Measurements from ENCODE around the gene CLDN3. TPM values are rescaled to one million over a fixed set of nuclear protein-coding genes. Genes with fewer than 3 reads are reported as not detected.

Gene CLDN3
- total and polyA plus RNA-seq, 9 of the 15 experiments (the other 6 are each of a cell fraction or from before 2014, with no cell fraction given): 0.29 TPM; not detected in 8

DNA sequence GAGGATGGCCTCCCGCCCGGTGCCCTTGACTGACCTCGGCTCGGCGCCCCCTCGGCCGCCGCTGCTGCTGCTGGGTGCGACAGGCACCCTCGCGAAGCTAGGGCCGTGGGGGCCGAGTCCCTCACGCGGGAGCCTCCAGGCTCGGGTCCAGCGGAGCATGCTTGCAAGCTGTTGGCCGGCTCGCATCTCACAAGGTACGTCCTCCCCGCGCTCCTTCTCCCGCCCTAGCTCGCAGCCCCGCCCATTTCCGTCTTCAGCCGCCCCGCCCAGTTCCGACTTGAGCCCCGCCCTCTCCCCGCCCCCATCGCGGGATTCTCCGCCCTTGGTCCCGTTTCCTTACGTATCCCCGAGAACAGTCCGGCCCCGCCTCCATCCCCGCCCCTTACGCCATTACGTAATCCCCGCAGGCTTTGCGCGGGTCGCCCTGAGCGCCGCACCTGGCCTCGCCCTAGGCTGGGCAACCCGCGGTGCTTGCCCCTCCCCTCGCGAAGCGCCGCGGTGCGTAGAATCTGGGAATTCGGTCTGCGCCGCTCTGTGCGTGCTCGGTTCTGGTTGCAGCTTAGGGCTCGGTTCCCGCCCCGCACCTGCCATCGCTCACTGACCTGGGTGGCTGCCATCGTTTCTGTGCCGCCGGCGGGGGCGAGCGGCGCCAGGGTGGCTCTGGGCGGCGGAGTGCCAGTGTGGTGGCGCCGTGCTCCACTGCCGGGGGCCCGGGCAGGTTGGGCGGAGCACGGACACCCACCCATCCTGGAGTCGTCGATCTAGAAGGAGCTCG is 31.3 kb downstream of the CLDN3 start, which contains the start of gene ABHD11 (continued):
- TF ChIP-seq, protein P1, sequence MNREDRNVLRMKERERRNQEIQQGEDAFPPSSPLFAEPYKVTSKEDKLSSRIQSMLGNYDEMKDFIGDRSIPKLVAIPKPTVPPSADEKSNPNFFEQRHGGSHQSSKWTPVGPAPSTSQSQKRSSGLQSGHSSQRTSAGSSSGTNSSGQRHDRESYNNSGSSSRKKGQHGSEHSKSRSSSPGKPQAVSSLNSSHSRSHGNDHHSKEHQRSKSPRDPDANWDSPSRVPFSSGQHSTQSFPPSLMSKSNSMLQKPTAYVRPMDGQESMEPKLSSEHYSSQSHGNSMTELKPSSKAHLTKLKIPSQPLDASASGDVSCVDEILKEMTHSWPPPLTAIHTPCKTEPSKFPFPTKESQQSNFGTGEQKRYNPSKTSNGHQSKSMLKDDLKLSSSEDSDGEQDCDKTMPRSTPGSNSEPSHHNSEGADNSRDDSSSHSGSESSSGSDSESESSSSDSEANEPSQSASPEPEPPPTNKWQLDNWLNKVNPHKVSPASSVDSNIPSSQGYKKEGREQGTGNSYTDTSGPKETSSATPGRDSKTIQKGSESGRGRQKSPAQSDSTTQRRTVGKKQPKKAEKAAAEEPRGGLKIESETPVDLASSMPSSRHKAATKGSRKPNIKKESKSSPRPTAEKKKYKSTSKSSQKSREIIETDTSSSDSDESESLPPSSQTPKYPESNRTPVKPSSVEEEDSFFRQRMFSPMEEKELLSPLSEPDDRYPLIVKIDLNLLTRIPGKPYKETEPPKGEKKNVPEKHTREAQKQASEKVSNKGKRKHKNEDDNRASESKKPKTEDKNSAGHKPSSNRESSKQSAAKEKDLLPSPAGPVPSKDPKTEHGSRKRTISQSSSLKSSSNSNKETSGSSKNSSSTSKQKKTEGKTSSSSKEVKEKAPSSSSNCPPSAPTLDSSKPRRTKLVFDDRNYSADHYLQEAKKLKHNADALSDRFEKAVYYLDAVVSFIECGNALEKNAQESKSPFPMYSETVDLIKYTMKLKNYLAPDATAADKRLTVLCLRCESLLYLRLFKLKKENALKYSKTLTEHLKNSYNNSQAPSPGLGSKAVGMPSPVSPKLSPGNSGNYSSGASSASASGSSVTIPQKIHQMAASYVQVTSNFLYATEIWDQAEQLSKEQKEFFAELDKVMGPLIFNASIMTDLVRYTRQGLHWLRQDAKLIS (CRISPR knock-in tag; IDR thresholded peaks at IDR 0.05): peak; percentile 93
- TF ChIP-seq CEBPB (tag; IDR thresholded peaks at IDR 0.05) (peak; percentile 98), HDAC3 (IDR thresholded peaks at IDR 0.05; ENCODE audit: borderline replicate concordance, partially characterized antibody) (no peak), ZNF143 (CRISPR knock-in tag; IDR thresholded peaks at IDR 0.05) (no peak), HES1 (IDR thresholded peaks at IDR 0.05; ENCODE audit: low read depth) (no peak), DNMT1 (IDR thresholded peaks at IDR 0.05) (no peak), EGR1 (conservative IDR thresholded peaks at IDR 0.05) (peak; percentile 71), ZNF707 (CRISPR knock-in tag; conservative IDR thresholded peaks at IDR 0.05) (0 out of 2 replicates have a peak, but pooled peaks have one; percentile 8), CC2D1A (IDR thresholded peaks at IDR 0.05) (no peak), PCBP1 (IDR thresholded peaks at IDR 0.05; ENCODE audit: low read depth, low read length, poor library complexity, severe bottlenecking) (peak; percentile 28), LEF1 (IDR thresholded peaks at IDR 0.05) (no peak), ARHGAP35 (IDR thresholded peaks at IDR 0.05; ENCODE audit: partially characterized antibody) (no peak), HNRNPUL1 (IDR thresholded peaks at IDR 0.05; ENCODE audit: low read length) (no peak), CEBPZ (IDR thresholded peaks at IDR 0.05; ENCODE audit: borderline replicate concordance, low read depth, low read length) (no peak), CREM (IDR thresholded peaks at IDR 0.05; ENCODE audit: low read depth) (peak; percentile 85)
- TF ChIP-seq, protein P2, sequence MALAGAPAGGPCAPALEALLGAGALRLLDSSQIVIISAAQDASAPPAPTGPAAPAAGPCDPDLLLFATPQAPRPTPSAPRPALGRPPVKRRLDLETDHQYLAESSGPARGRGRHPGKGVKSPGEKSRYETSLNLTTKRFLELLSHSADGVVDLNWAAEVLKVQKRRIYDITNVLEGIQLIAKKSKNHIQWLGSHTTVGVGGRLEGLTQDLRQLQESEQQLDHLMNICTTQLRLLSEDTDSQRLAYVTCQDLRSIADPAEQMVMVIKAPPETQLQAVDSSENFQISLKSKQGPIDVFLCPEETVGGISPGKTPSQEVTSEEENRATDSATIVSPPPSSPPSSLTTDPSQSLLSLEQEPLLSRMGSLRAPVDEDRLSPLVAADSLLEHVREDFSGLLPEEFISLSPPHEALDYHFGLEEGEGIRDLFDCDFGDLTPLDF (CRISPR knock-in tag; IDR thresholded peaks at IDR 0.05): peak; percentile 90
- TF ChIP-seq, protein P3, sequence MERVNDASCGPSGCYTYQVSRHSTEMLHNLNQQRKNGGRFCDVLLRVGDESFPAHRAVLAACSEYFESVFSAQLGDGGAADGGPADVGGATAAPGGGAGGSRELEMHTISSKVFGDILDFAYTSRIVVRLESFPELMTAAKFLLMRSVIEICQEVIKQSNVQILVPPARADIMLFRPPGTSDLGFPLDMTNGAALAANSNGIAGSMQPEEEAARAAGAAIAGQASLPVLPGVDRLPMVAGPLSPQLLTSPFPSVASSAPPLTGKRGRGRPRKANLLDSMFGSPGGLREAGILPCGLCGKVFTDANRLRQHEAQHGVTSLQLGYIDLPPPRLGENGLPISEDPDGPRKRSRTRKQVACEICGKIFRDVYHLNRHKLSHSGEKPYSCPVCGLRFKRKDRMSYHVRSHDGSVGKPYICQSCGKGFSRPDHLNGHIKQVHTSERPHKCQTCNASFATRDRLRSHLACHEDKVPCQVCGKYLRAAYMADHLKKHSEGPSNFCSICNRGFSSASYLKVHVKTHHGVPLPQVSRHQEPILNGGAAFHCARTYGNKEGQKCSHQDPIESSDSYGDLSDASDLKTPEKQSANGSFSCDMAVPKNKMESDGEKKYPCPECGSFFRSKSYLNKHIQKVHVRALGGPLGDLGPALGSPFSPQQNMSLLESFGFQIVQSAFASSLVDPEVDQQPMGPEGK (CRISPR knock-in tag; IDR thresholded peaks at IDR 0.05; ENCODE audit: borderline replicate concordance): no peak
